Gastroesophageal sphincter (tissue), 3 donors: Measurements from ENCODE around the gene UBE2E2.

ENCODE experiments used
- CTCF ChIP-seq, 4 experiments: fragments of 200-600 bp in 2 of 4; fragments of 450-650 bp in 2 of 4; sonication (generic) in 1 of 4; IDR thresholded peaks; one replicate each; pipeline ENCODE4 v1.5.1; 2017 to 2019; ENCODE audit warnings: antibody characterized with exemption in 4 of 4, mild to moderate bottlenecking in 2 of 4, moderate library complexity in 2 of 4
- EP300 ChIP-seq: sonication (generic); formaldehyde crosslinking; IDR thresholded peaks from one replicate; pipeline ENCODE4 v1.6.1; 2017; ENCODE audit warnings: antibody characterized with exemption, mild to moderate bottlenecking
- POLR2A ChIP-seq, 2 donors: fragments of 450-650 bp; IDR thresholded peaks; one replicate each; pipeline ENCODE4 v1.6.1; 2017; ENCODE audit warnings: antibody characterized with exemption in 2 of 2, mild to moderate bottlenecking in 2 of 2, moderate library complexity in 1 of 2
- POLR2AphosphoS5 ChIP-seq: sonication (generic); formaldehyde crosslinking; IDR thresholded peaks from one replicate; pipeline ENCODE4 v1.6.1; 2017; ENCODE audit warnings: antibody characterized with exemption

GRCh38 chr3:23271876-23272741, 69.0 kb downstream of the UBE2E2 start:
- TF ChIP-seq CTCF (IDR thresholded peaks at IDR 0.05) (no peak), EP300 (no peak), POLR2A (IDR thresholded peaks at IDR 0.05) (no peak), POLR2AphosphoS5 (no peak)
